GM12878 (cell line): ENCODE results near the gene UST. TPM values are rescaled to one million over a fixed set of nuclear protein-coding genes. Genes with fewer than 3 reads are reported as not detected.

Experiments
- ATAC-seq: fragments of 200-7000 bp; cut with Tn5 transposase; 3 replicates; pipeline ENCODE4 v1.9.1; 2020; ENCODE audit warnings: mild to moderate bottlenecking, moderate library complexity
- BruUV-seq: library from RNA; stranded (reverse); fragments of 400-500 nt; replicated peaks from 2 replicates; lab custom pipeline; 2021; lab: Mats Ljungman, UMichigan
- CTCF ChIA-PET: fragments of 300-600 bp; sonication (Branson Sonifier 250); formaldehyde crosslinking; extraction: SDS; loops from one replicate; lab custom pipeline; 2021; ENCODE audit warnings: inconsistent platforms; lab: Yijun Ruan, JAX
- POLR2A ChIA-PET: fragments of 350-600 bp; formaldehyde crosslinking; extraction: SDS; loops from one replicate; lab custom pipeline; 2021; ENCODE audit warnings: inconsistent platforms; lab: Charles Lee
- RAD21 ChIA-PET: fragments of 300-600 bp; sonication (Branson Sonifier 250); formaldehyde crosslinking; loops from one replicate; lab custom pipeline; 2023; ENCODE audit warnings: antibody characterized with exemption; ENCODE audit not compliant: unreplicated experiment; lab: Charles Lee
- SMC1A ChIA-PET: fragments of 300-600 bp; sonication (Branson Sonifier 250); formaldehyde crosslinking; loops from one replicate; lab custom pipeline; 2023; ENCODE audit not compliant: unreplicated experiment, uncharacterized antibody; lab: Charles Lee
- DNase-seq: peaks from one replicate; pipeline ENCODE4 v3.0.0-alpha.2; 2011; ENCODE audit warnings: low read depth, low spot score
- FAIRE-seq: peaks from 3 replicates; lab custom pipeline; 2011; peaks lifted over from hg19 to GRCh38; lab: Jason Lieb, UNC
- H2AFZ ChIP-seq: 2 replicates; pipeline ENCODE4 v1.6.0; 2011; ENCODE audit warnings: low read depth, low read length, control low read depth; ENCODE audit not compliant: control insufficient read depth
- H3K27ac ChIP-seq: 2 replicates; pipeline ENCODE4 v1.5.1; 2011; ENCODE audit warnings: control low read depth; ENCODE audit not compliant: control insufficient read depth, insufficient read depth
- H3K27me3 ChIP-seq, 2 experiments: replicated peaks in 1 of 2; 2 replicates each; pipeline versions ENCODE4 v1.6.0 to v1.6.1; 2011; ENCODE audit warnings: low read length in 1 of 2; ENCODE audit not compliant: control insufficient read depth in 2 of 2, insufficient read depth in 2 of 2
- H3K36me3 ChIP-seq, 2 experiments: 2 replicates each; pipeline ENCODE4 v1.5.1; 2011; ENCODE audit warnings: low read length in 1 of 2; ENCODE audit not compliant: control insufficient read depth in 2 of 2, insufficient read depth in 2 of 2
- H3K4me1 ChIP-seq: 2 replicates; pipeline ENCODE4 v1.6.1; 2011; ENCODE audit warnings: mild to moderate bottlenecking, low read length, moderate library complexity, mixed read lengths; ENCODE audit not compliant: control insufficient read depth, insufficient read depth
- H3K4me2 ChIP-seq: 2 replicates; pipeline ENCODE4 v1.6.0; 2011; ENCODE audit warnings: control low read depth; ENCODE audit not compliant: control insufficient read depth, insufficient read depth
- H3K4me3 ChIP-seq: fragments of 200-600 bp; sonication (generic); 2 replicates; pipeline ENCODE4 v1.5.1; 2016
- H3K79me2 ChIP-seq: 2 replicates; pipeline ENCODE4 v1.6.0; 2011; ENCODE audit warnings: low read length; ENCODE audit not compliant: control insufficient read depth, insufficient read depth
- H3K9ac ChIP-seq: 2 replicates; pipeline ENCODE4 v1.8.0; 2011; ENCODE audit warnings: low read length, control low read depth, mixed read lengths; ENCODE audit not compliant: control insufficient read depth, insufficient read depth
- H3K9me3 ChIP-seq: replicated peaks from 3 replicates; pipeline ENCODE4 v1.5.1; 2011; ENCODE audit warnings: mild to moderate bottlenecking, low read length; ENCODE audit not compliant: control insufficient read depth, insufficient read depth
- H4K20me1 ChIP-seq: 2 replicates; pipeline ENCODE4 v1.6.0; 2011; ENCODE audit not compliant: control insufficient read depth, insufficient read depth
- CHD4 ChIP-seq: fragments of 200-600 bp; sonication (generic); IDR thresholded peaks from 2 replicates; pipeline ENCODE4 v1.6.1; 2016; ENCODE audit warnings: mild to moderate bottlenecking
- E2F4 ChIP-seq: IDR thresholded peaks from 2 replicates; pipeline ENCODE4 v1.6.1; 2012; ENCODE audit warnings: low read depth, low read length, improper control_type of control experiment
- FOXM1 ChIP-seq: IDR thresholded peaks from 2 replicates; pipeline ENCODE4 v1.6.1; 2012; ENCODE audit warnings: low read depth, mild to moderate bottlenecking, inconsistent platforms, low read length, moderate library complexity
- KLF5 ChIP-seq: fragments of 450-650 bp; IDR thresholded peaks from 2 replicates; pipeline ENCODE4 v1.6.1; 2014; ENCODE audit warnings: mild to moderate bottlenecking; ENCODE audit not compliant: partially characterized antibody
- LARP7 ChIP-seq: fragments of 450-650 bp; IDR thresholded peaks from 2 replicates; pipeline ENCODE4 v1.6.1; 2017; ENCODE audit warnings: mild to moderate bottlenecking
- MLLT1 ChIP-seq: fragments of 450-650 bp; IDR thresholded peaks from 2 replicates; pipeline ENCODE4 v1.6.1; 2016; ENCODE audit warnings: mild to moderate bottlenecking
- MYB ChIP-seq: fragments of 150-350 bp; IDR thresholded peaks from 2 replicates; pipeline ENCODE4 v1.6.1; 2014; ENCODE audit warnings: mild to moderate bottlenecking, low read depth, low read length, borderline replicate concordance
- NR2C1 ChIP-seq: fragments of 450-650 bp; IDR thresholded peaks from 2 replicates; pipeline ENCODE4 v1.6.1; 2017; ENCODE audit warnings: antibody characterized with exemption, mild to moderate bottlenecking, moderate library complexity
- POLR2A ChIP-seq: IDR thresholded peaks from 2 replicates; pipeline ENCODE4 v1.6.1; 2011; ENCODE audit warnings: low read depth, mild to moderate bottlenecking, low read length
- SIX5 ChIP-seq: IDR thresholded peaks from 2 replicates; pipeline ENCODE4 v1.6.1; 2011; ENCODE audit warnings: mild to moderate bottlenecking, low read depth, low read length, moderate library complexity; ENCODE audit not compliant: severe bottlenecking
- SMC3 ChIP-seq: IDR thresholded peaks from 2 replicates; pipeline ENCODE4 v1.6.1; 2011; ENCODE audit warnings: low read length, improper control_type of control experiment, borderline replicate concordance
- WGBS: methylation state at CpG from one replicate; pipeline ENCODE4 v1.1.6; 2016; ENCODE audit warnings: low lambda C conversion rate; ENCODE audit not compliant: insufficient replicate concordance, insufficient coverage; ENCODE audit errors: missing lambda C conversion rate; 5-methylcytosine and 5-hydroxymethylcytosine counted together
- in situ Hi-C: fragments of 300-500 bp; cut with MboI; formaldehyde crosslinking; loops from 9 replicates; pipeline ENCODE4 v1.14.3; 2018; ENCODE audit warnings: mixed read lengths
- intact Hi-C: fragments of 100-400 bp; cut with micrococcal nuclease; formaldehyde crosslinking; loops from one replicate; pipeline ENCODE4 v1.14.2; 2022; ENCODE audit not compliant: unreplicated experiment
- polyA plus RNA-seq, 11 experiments: library from polyadenylated mRNA; depleted of rRNA in 4 of 11; unstranded in 6 of 11; stranded (reverse) in 5 of 11; fragments of >200 nt; fragmentation: Nextera tagmentation in 4 of 11; fragmentation: Illumina TruSeq in 1 of 11; extraction: Ambion mirVana in 4 of 11; extraction: Trizol in 1 of 11; gene quantifications; 1 replicate in 1 of 11; 2 replicates in 10 of 11; pipeline versions ENCODE4 v1.2.1 to v1.2.3, GENCODE V29; 2011 to 2016; ENCODE audit warnings: inconsistent platforms in 2 of 11, missing spikeins in 2 of 11, low read depth in 1 of 11
- total RNA-seq, 4 experiments: library from RNA; depleted of rRNA in 3 of 4; stranded (reverse); fragments of >200 nt in 3 of 4; fragmentation: Illumina TruSeq in 1 of 4; extraction: Trizol in 1 of 4; gene quantifications; 2 replicates each; pipeline versions ENCODE4 v1.2.1 to v1.2.3, GENCODE V29; 2013 to 2021

Gene UST
- total and polyA plus RNA-seq, 10 of the 15 experiments (the other 5 are each of a cell fraction or from before 2014, with no cell fraction given), result 0.74 to 43.3 (median 2.2) TPM

- TF ChIP-seq E2F4, result no peak
- TF ChIP-seq POLR2A, result no peak
- TF ChIP-seq NR2C1, result no peak
Observed at GRCh38 chr6:149108038-149108748, 361.4 kb downstream of the UST start (continued).

GRCh38 chr6:149108749-149109100 lies 361.9 kb downstream of the UST start:
- in situ Hi-C loops (no loop called here), intact Hi-C loops (no loop called here)
- 72% methylated on average over 3 of the region's 3 CpGs for WGBS
- ATAC-seq (no peak), FAIRE-seq (no peak), DNase-seq (no peak)
- CTCF ChIA-PET, result no interaction called here
- H3K9me3 ChIP-seq, result no peaks in the 10 kb centered on the region; the same call in 2 of the 3 replicates
- H3K79me2 ChIP-seq, result no peaks in the 10 kb centered on the region
- no peak overlapping the region for H3K4me3 ChIP-seq
- H2AFZ ChIP-seq, result no peak overlapping the region
- no peaks in the 10 kb centered on the region for H3K27me3 ChIP-seq
- no peak overlapping the region for H3K4me2 ChIP-seq
- H4K20me1 ChIP-seq, result no peaks in the 10 kb centered on the region
- RAD21 ChIA-PET, result interaction anchor here (0.9 to 4.9 kb wide), 2 partner anchors 27 to 78 kb away, joined by 3 to 54 read pairs; no protein-coding TSS in a partner anchor
- H3K27ac ChIP-seq, result no peak overlapping the region
- TF ChIP-seq SIX5 (no peak), FOXM1 (no peak), KLF5 (no peak), SMC3 (no peak), MLLT1 (no peak), LARP7 (no peak), CHD4 (no peak), MYB (no peak)
- SMC1A ChIA-PET, result interaction anchor here (0.8 to 4.3 kb wide), 5 partner anchors 26 to 115 kb away, joined by 3 to 27 read pairs (median 4); no protein-coding TSS in a partner anchor
- H3K9ac ChIP-seq, result no peak overlapping the region
- POLR2A ChIA-PET, result interaction anchor here (0.6 to 0.8 kb wide), 2 partner anchors 24 to 31 kb away, joined by 3 to 6 read pairs; no protein-coding TSS in a partner anchor
- no TSS peak for BruUV-seq
- peaks cover 50% of the 10 kb centered on the region for H3K4me1 ChIP-seq
- H3K36me3 ChIP-seq, result no peaks in the 10 kb centered on the region
